ENCODE measurements around the gene RADIL. TPM values are rescaled to one million over a fixed set of nuclear protein-coding genes. Genes with fewer than 3 reads are reported as not detected.

Gene RADIL
- total RNA-seq, 1 donor from 2014 or later, result 2.1 TPM

DNA sequence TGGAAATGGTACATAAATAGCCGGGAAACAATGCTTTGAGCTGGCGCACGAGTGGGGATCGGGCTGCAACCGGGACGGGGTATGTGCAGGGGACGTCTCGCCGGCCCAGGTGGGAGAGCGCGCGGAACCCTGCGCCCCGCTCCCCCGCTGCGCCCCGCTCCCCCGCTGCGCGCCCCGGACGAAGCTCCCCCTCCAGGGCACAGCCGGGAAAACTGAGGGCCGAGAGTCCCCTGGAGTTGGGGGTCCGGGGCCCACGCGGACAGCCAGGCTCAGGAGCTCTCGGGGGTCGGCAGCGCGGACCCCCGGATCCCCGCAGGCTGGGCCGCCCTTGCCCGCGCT is 514 bp downstream of the RADIL start:
- Mint-ChIP-seq H3K27ac (ENCODE audit: unreplicated experiment) (peak overlapping the region; percentile 96), H3K27me3 (ENCODE audit: unreplicated experiment) (peaks cover 5% of the 10 kb centered on the region), H3K4me3 (ENCODE audit: unreplicated experiment) (peak overlapping the region; percentile 79), H3K36me3 (ENCODE audit: unreplicated experiment) (no peaks in the 10 kb centered on the region), H3K4me1 (ENCODE audit: unreplicated experiment) (peaks cover 17% of the 10 kb centered on the region), H3K9me3 (ENCODE audit: unreplicated experiment) (no peaks in the 10 kb centered on the region)
- no peak for DNase-seq (ENCODE audit: extremely low spot score, unreplicated experiment)
- TF ChIP-seq, protein P1, sequence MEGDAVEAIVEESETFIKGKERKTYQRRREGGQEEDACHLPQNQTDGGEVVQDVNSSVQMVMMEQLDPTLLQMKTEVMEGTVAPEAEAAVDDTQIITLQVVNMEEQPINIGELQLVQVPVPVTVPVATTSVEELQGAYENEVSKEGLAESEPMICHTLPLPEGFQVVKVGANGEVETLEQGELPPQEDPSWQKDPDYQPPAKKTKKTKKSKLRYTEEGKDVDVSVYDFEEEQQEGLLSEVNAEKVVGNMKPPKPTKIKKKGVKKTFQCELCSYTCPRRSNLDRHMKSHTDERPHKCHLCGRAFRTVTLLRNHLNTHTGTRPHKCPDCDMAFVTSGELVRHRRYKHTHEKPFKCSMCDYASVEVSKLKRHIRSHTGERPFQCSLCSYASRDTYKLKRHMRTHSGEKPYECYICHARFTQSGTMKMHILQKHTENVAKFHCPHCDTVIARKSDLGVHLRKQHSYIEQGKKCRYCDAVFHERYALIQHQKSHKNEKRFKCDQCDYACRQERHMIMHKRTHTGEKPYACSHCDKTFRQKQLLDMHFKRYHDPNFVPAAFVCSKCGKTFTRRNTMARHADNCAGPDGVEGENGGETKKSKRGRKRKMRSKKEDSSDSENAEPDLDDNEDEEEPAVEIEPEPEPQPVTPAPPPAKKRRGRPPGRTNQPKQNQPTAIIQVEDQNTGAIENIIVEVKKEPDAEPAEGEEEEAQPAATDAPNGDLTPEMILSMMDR (IDR thresholded peaks at IDR 0.05), result no peak

DNA sequence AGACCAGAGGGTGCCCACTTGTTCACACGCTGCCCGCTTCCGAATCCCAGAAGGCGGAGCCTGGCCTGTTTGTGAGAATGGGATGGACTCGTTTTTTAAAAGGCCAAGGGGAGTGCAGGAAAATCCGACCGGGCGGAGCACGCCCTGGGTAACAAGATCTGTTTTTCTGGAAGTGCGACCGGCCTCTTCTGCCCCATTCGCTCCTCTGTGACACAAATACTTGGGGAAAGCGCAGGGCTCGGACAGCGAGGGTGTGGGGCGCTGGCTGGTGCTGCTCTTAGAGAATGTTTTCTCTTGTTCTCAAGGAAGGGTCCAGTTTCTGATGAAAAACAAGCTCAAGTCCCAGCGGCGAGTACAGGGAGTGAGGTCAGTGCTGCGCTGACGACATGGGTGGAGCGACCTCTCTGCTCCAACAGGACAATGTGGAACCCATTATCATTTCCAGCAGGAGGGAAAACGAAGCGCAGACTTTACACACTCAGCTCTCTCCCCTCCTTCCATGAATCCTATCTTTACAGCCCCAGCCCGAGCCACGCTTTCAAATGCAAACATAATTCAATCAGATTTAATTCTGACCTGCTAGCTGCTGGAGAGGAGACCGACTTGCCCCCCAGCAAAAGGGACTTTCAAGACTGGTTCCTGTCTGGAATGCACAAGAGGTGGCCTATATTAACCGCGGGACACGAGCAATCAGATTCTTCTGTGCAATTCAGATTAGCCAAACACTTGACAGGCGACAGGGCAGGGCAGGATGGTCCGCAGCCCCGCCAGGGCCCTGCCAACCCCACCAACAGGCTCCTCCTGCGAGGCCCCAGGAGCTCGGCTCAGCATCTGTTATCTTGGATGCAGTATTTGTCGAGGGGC is 1.1 kb downstream of the RADIL start:
- Mint-ChIP-seq H3K9me3 (ENCODE audit: unreplicated experiment) (no peaks in the 10 kb centered on the region), H3K27me3 (ENCODE audit: unreplicated experiment) (peaks cover 3% of the 10 kb centered on the region), H3K36me3 (ENCODE audit: unreplicated experiment) (peaks cover 2% of the 10 kb centered on the region), H3K4me3 (ENCODE audit: unreplicated experiment) (peak overlapping the region; percentile 79), H3K27ac (ENCODE audit: unreplicated experiment) (peak overlapping the region; percentile 96), H3K4me1 (ENCODE audit: unreplicated experiment) (peaks cover 17% of the 10 kb centered on the region)
- TF ChIP-seq, protein P1 (IDR thresholded peaks at IDR 0.05), result no peak
- no peak for DNase-seq (ENCODE audit: extremely low spot score, unreplicated experiment)

DNA sequence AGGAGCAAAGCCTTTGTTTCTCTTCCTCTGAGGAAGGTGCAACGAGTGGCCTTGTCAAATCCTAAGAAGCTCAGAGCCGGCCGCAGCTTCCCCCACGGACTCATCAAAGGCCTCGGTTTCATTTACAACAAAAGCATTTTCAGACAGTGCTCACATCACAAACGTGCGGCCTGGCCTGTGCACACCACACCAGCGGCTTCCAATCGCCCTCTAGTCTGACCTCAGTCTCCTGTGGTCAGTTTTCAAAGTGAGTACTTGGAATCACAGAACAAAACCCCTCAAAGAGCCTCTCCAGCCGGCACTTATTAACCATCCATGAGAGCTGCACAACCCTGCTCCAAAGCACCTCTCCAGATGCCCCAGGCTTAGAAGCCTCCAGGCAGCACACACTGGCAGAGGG is 3.3 kb downstream of the RADIL start:
- H3K27ac Mint-ChIP-seq (ENCODE audit: unreplicated experiment), result no peak overlapping the region
- TF ChIP-seq, protein P1 (IDR thresholded peaks at IDR 0.05), result no peak
- peaks cover 17% of the 10 kb centered on the region for H3K4me1 Mint-ChIP-seq (ENCODE audit: unreplicated experiment)
- H3K9me3 Mint-ChIP-seq (ENCODE audit: unreplicated experiment), result no peaks in the 10 kb centered on the region
- no peaks in the 10 kb centered on the region for H3K27me3 Mint-ChIP-seq (ENCODE audit: unreplicated experiment)
- DNase-seq (ENCODE audit: extremely low spot score, unreplicated experiment), result no peak
- no peak overlapping the region for H3K4me3 Mint-ChIP-seq (ENCODE audit: unreplicated experiment)
- peaks cover 3% of the 10 kb centered on the region for H3K36me3 Mint-ChIP-seq (ENCODE audit: unreplicated experiment)

DNA sequence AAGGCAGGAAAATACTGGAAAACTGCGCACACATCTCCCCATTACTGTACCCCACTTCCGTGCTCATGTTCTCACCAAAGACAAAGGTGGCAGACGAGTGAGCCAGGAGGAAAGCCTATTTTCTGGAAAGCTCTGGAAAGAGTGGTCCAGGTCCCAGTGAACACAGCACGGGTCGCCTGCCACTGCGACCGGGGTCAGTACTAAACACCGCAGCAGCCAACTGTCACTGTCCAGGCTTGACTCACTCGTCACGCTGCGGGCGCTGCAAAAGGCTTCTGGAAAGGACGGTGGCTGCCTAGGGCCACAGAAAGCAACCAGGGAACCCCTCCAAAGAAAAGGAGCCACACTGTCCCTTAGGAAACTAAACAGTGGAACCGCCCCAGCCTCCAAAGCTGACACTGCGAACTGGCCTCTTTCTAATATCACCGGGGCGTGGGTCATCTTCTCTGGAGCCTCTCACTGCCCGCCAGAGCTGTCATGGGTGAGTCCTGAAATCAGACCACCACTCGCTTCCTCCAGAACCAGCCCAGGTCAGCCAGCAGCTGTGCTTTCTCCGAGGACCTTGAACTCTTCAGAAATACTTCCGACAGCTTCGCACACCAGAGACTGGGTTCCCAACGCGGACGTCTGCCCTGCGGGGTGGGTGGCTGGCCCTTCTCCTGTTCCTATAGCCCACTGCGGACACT is 4.0 kb downstream of the RADIL start:
- no peak overlapping the region for H3K4me3 Mint-ChIP-seq (ENCODE audit: unreplicated experiment)
- H3K9me3 Mint-ChIP-seq (ENCODE audit: unreplicated experiment), result no peaks in the 10 kb centered on the region
- TF ChIP-seq, protein P1 (IDR thresholded peaks at IDR 0.05), result no peak
- H3K27me3 Mint-ChIP-seq (ENCODE audit: unreplicated experiment), result no peaks in the 10 kb centered on the region
- no peak overlapping the region for H3K27ac Mint-ChIP-seq (ENCODE audit: unreplicated experiment)
- no peak for DNase-seq (ENCODE audit: extremely low spot score, unreplicated experiment)
- peaks cover 17% of the 10 kb centered on the region for H3K4me1 Mint-ChIP-seq (ENCODE audit: unreplicated experiment)
- peaks cover 3% of the 10 kb centered on the region for H3K36me3 Mint-ChIP-seq (ENCODE audit: unreplicated experiment)

All from osteocyte (in vitro differentiated cells).